ENCODE results near the gene NACC1.

NACC1 gene

DNA sequence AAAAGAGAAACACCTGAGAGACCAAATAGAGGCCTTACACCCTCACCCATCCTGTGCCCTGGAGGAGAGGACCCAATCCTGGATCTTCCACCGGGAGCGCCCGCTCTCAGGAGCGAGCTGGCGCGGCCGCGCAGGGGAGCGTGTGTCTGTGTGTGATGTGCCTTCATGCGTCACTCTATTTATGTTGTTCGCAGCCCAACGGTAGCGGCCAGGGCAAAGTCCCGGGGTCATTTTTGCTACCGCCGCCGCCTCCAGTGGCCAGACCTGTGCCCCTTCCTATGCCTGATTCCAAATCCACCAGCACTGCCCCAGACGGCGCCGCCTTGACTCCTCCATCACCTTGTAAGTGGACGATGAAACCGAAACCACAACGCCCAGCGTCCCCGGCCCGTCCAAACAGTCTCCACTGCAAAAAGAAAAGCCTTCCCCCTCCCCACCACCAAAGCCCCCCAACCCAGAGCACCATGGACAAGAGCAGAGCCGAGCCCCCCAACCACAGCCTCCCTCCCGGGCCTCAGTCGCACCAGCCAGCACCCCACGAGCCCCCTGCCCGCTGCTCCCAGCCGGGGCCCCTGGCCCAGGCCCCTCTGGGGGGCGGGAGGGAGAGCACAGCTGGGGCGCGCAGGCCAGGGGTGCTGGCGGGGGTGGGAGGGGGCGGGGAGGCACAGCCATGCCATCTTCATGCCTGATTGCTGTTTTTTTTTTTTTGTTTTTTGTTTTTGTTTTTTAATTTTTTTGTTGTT lies 30.1 kb upstream of the NACC1 start:
- no peak for DNase-seq (ENCODE audit: low read depth)

DNA sequence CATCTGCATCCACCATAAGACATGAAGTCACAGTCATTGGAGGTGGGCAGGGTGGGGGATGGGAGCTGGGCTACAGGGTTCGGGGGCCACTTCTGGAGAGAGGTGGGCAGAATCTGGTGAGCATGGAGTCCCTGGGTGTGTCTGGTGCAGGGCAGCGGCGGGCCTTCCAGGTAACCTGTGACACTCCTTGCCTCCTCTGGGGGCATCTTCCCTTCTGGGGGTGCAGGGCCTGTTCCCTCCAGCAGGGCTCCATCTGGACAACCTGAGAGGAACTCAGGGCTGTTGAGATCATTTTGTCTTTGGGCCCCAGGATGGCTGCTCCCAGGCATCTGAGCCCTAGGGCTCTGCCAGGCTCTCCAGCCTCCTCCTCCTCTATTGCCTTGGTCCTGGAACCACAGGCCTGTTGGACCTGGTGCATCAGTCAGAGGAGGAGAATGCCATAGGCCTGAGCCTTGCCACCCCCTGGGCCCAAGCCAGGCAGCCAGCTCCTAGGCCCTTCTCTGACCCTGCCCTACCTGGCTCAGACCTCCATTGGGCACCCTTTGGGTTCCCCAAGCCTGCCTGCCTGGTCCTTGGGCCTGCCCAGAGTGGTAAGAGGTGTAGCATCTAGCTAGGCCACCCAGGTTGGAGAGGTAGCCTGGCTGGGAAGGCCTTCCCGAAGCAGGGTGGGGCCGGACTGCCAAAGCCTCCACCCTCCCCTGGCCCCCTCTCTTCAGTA lies 28.8 kb upstream of the NACC1 start:
- DNase-seq (ENCODE audit: low read depth): no peak

DNA sequence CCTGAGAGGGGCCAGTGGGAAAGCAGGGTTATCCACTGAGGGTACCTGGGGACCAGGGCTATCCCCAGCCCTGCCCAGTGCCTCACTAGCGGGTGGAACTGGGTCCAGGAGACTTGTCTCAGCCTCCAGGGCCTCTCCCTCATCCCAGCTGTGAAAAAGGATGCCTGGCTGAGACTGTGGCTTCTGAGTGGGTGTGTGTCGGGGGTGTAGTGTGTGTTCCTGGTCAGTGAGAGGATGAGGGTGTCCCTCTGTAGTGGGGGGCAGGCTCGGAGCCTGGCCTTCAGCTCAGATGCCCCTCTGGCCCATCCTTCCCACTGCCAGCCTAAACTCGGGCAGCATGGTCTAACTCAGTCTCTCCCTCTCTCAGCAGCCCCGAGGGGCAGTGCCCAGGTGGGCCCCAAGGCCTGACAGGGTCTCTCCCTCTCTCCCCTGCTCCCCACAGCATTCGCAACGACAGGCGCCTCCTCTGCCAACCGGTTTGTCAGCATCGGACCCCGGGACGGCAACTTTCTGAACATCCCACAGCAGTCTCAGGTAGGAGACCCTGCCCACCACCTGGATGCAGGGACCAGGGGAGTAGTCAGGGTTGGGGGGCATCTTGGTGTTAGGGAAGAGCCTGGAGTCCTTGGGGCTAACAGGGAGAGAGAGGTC lies 28.1 kb upstream of the NACC1 start:
- DNase-seq (ENCODE audit: low read depth): no peak

DNA sequence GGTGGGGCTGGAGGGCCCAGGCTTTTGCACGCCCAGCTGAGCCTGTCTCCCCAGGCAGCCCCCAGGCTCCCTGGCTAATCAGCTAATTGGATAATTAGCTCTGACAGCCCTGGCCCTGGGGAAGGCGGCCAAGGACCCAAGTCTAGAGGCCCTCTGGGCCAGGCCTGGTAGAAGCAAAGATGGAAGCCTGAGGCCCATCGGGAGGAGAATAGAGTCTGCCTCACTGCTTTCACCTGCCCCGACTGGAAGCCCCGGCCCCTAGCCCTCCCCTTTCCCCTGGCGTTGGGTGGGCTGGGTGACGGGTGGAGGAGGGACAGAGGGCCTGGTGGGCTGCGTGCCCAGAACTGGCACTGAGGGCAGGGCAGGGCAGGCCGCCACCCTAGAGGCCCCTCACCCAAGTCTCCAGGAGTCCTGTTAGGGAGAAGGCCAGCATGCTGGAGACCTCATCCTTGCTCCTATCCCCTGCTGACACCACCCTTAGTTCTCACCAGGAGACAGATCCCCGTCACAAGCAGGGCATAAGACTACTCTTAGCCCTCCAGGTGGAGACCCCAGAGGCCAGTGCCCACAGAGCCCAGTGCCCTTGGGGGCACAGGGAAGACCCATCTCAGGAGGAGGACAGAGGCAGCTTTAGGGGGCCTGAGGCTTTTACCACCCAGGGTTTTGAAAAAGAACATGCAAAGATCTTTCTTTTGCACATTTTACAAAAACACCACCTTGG lies 27.4 kb upstream of the NACC1 start:
- DNase-seq (ENCODE audit: low read depth): no peak

DNA sequence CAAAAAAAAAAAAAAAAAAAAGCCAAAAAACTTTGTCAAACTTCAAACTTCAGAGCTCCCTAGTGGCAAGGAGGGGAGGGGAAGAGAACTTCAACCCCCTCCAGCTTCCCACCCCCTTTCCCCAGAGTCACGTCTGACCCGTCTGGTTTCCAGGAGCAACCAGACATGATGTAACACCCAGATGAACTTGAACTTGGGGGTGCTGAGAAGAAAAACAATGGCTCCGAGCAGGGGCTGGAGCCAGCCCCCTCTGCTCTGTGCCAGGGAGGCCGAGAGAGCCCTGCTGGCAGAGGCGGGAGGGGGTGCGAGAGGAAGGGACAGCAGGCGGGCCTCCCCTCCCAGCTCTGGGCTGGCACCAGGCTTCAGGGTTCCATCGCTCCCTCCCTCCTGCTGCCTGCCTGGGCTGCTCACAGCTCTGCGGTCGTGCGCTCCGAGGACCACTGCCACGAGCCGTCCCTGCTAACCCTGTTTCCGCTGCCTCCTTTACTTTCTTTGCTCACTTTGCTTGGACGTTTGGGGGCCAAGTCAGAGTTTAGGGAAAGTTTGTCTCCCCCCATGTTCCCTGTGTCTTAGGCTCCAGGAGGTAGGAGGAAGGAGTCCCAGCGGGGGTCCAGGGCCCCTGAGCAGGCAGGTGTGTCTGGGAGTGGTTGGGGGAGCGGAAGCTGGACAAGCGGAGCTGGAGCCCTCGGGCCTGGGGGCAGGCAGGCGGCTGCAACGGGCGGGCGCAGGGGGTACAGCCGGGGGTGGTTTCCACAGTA lies 26.5 kb upstream of the NACC1 start:
- peak; percentile 43 for DNase-seq (ENCODE audit: low read depth)

DNA sequence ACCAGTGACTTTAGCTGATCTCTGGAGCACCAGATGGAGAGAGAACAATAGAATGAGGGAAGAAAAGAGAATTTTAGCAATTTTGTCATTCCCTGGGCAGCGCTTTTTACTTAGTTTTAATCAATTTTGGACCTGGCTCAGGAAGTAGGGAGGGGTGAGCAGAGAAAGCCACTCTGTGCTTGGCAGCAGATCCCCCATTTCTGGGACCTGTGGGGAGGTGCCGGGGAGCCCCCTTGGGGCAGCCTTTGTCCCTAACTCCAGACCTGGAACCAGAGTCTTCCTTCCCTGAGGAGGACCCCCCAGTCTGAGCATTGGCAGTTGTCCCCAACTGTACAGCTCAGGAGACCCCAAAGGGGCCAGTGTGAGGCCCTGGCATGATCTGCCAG lies 25.9 kb upstream of the NACC1 start:
- no peak for DNase-seq (ENCODE audit: low read depth)

DNA sequence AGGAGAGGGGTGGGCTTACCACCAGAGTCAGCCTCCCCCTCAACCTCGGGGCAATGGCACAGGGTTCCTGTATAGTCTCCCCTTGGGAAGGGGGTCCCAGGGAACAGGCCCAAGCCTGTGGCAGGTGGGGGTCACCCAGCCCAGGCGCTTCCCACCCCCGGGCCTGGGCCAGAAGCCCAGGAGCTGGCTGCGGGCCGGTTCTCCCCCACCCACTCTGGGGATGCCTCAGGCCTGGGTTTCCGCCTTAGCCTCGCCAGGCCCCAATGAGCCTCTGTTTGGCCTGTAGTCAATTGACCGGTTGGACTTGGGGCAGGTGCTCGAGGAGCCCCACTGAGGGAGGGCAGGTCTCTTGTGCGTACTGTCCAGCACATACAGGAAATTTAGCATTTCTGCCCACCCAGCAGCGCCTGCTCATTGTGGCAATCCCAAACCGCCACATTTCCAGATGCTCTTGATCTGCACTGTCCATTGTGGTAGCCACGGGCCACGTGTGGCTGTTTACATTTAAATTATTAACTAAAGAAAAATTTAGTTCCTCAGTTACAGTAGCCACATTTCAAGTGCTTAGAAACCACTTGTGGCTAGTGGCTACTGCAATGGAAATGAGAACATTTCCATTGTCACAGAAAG lies 25.3 kb upstream of the NACC1 start:
- no peak for DNase-seq (ENCODE audit: low read depth)

DNA sequence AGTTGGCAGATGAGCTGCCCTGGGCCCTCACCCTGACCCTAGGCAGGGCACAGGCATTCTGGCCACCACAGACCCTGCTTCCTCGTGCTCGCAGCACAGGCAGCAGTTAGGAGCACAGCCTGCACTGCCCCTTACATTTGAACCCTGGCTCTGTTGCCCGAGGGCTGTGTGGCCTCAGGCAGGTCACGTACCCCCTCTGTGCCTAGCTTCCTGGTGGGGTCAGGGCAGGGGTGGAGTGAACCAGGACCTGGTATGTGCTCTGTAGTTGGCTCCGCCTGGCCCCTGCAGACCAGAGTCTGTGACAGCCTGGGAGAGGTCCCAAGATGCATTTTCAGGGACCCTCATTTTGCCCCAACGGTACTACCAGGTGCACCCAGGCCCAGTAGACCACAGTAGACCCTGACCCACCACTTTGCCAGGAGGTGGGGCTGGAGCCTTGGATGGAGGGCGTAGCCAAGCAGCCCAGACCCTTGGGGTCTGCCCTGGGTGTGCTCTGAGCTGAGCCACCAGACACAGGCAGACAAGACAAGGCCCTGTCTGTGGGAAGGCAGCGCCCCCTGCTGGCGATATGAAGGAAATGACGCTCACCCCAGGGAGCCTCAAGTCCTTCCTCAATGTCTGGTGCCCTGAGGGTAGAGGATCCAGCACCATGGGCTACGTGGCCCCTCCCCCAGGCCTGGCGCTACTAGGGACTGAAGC lies 24.5 kb upstream of the NACC1 start:
- peak; percentile 46 for DNase-seq (ENCODE audit: low read depth)

DNA sequence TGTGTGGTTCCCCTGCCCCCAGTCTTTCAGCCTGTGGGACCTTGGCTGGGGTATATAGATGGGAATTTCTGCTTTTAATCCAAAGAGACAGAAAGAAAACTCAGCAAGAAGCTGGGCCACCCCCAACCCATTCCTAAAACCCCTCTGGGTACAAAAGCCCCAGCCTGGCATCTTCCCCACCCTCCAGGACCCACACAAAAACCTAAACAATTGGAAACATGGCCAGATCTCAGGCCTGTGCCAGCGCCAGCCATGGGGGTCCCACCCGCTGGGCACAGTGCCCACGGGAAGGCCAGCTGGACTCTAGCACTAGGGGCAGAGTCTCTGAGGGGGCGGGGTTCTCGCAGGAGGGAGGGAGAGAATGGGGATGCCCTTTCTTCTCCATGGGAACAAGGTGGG lies 24.0 kb upstream of the NACC1 start:
- DNase-seq (ENCODE audit: low read depth): no peak

DNA sequence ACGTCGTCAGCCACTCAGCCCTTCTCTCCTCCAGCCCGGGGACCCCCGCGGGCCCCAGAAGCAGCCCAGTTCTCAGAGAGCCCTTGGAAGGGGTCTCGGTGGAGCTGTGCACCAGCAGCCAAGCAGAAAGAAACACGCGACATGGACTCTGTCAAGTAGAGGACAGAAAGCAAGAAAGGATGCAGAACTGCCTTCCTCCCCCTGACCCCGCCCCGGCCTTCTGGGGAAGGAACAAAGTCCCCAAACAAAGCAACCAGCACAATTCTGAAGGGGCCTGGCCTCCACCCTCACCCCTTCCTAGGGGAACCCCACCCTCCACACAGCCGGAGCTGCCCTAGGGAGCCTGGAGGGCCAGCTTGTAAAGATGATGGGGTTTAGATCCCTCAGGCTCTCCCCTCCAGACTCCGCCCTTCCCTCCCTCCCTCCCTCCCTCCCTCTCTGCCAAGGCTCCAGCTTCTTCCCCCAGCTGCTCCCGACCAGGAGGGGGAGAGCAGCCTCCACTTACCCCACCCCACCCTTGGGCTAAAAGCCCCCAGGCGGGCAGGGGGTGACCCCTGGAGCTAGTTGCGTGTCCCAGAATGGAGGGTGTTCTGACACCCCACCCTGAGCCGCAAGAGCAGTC lies 23.2 kb upstream of the NACC1 start:
- no peak for DNase-seq (ENCODE audit: low read depth)

DNA sequence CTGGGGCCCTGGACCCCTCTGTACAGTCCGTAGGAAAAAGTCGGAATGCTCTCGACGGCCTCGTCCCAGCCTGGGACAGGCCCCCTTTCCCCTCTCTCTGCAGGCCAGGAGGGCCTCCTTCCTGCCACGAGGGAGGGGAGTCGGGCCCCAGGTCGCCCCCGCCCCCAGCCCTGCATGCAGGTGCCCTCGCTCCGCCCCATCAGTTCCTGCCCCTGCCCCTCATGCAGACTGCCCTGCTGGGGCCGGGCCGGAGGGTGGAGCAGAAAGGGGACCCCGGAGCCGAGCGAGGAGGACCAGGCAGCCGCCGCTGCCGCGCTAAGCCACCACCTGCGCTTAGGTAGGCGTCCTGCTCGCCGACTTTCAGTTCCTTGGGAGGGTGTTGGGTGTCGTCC lies 22.7 kb upstream of the NACC1 start:
- no peak for DNase-seq (ENCODE audit: low read depth)

DNA sequence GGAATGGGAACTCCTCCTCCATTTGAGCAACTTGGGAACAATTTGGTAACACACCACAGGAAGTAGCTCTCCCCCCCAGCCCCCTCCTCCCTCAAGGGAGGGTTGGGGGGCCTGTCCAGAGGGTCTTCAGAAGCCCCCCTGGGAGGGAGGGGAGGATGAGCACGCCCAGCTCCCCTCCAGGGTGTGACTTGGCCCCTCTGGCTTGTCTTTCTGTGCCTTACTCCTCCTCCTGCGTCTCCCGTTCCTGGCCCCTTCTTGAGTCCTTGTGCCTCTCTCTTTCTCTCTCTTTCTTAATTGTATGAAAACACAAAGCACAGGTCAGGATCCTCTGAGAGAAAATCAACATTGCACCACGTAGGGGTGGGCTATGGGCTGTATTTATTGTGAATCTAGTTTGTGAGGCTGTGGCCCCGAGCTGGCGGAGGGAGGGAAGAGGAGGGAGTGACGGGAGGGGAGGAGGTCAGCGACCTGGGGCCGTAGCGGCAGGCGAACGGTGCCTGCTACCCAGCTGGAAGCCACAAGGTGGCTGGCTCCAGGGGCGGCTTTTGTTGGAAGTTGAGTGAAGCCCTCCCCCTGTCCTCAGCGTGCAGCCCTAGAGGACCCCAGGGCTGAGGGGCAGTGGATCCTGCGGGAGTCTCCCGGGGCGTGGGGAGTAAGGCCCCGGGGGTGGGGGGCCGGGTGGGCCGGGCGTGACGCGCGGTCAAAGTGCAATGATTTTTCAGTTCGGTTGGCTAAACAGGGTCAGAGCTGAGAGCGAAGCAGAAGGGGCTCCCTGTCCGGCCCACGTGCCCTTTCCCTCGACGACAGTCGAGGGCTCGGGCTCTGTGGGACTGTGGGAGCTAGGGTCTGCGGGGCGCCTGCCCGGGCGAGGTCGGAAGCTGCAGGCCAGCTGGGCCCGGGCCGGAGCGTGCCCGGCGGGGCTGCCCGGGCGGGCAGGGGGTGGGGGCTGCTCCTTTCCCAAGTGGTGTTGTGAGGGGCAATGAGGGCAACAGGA lies 21.8 kb upstream of the NACC1 start:
- DNase-seq (ENCODE audit: low read depth): no peak

DNA sequence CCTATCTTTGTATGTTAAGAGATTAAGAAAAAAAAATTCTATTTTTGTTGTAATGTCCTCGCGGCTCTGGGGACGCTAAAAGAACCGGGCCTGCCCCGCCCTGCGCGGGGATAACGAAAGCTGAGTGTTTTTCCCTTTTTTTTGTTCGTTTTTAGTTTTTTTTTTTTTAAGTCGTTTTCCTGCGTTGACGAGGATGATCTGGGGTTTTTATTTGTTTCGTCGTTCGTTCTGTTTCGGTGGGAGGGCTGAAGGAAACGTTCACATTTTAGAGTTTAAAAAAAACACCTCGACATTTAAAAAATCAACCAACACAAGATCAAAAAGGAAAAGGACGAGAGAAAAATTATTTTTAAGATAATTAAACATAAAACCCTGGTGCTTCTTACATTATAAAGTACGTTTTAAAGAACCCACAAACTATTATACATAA lies 21.0 kb upstream of the NACC1 start:
- DNase-seq (ENCODE audit: low read depth): no peak

DNA sequence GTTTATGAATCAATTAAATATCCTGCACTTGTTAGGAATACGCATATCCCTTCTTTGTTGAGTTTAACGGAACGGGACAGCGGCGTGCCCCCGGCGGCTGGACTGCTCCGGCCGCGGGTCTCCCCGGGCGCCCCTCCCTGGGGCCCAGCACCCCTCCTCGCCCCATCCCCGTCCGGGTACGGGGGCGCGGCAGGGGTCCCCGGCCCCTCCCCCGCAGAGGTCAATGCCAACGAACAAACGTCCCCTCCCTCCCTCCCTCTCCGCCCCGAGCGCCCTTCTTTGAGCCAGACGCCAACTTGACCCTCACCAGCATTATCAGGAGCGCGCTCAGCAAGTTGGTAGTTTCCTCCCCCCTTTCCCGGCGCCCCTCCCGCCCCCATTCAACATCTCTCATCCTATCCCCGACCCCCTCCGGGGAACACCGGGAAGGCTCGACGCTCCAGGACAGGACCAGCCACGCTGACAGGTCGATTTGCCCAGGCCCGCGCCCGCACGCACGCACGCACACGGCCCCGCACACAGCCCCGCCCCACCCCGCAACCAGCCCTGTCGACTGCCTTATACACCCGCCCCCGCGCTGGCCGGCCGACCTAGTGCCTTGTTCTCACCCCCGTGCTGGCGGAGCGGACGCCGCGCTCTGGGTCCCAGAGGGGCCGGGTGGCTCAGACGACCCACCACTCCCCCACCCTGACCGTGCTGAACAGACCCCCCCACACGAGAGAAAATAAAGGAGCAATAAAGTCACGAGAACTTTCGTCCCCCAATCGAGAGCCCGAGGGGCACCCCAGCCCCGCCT lies 20.4 kb upstream of the NACC1 start:
- no peak for DNase-seq (ENCODE audit: low read depth)

DNA sequence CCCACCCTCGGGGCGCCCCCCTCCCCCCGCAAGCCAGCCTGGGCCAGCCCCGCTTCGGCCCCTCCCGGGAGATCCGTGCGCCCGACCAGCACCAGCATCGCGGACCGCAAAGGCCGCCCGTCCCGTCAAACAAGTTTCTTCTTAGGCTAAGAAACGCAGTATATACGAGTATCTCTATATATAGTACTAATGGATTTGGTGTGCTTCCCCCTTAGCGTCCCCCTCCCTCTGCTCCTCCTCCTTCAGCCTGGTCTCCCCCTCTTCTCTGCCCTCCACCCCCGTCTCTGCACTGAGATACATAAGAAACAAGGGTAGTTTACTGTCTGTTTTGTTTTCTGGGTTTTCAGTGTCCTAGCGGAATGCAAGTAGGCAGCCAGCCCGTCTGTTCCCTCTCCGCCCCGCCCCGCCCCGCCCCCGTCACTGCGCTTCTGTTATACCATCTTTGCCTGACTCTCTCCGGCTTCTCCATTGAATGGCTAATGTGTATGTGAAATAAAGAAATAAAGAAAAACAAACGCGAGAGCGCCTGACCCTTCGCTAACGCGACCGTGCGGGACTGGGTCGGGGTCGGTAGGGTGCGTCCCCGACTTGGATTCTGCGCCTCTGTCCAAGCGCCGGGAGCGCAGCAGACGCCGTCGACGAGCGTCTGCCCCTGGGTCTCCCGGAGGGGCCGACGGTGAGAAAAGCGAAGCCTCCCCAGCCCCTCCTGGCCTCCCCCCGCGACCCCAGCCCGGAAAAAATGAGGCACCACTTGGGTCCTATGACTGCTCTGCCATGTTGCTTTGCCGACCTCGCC lies 19.6 kb upstream of the NACC1 start:
- DNase-seq (ENCODE audit: low read depth): no peak

DNA sequence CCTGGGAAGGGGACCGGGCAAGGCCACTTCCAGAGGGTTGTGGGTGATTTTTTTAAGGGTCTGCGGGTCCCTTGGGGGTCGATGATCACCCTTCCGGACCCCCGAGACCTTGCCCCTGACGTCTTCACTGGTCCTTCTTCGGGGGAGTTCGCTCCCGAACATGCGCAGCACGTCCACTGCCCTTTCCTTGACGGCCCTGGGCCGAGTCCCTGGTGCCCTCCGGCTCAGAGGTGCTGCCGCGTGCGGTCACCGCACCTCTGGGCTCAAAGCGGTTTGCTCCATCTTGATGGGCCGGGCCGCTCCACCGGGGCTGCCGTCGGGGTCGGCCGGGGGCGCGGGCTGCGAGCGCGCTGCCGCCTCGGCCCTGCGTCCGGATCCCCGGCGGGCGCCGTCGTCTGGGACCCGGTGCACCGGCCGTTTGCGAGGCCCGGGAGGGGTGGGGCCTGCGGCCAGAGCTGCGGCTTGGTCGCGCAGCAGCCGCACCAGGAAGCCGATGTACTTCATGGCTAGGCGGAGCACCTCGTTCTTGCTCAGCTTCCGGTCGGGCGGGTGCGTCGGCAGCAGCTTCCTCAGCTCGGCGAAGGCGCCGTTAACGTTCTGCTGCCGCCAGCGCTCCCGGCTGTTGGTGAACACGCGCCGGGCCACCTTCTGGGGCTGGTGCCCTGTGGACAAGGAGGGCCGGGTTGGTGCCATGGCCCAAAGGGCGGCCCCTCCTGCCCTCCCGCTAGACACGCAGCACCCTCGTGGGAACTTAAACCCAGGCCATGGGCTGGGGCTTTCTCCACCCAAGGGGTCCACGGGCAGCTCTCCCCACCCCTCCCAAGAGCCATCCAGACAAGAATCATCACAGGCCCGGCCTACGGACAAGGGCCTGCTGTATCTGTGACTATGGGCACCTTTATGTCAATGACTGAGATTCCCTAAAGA lies 18.7 kb upstream of the NACC1 start:
- no peak for DNase-seq (ENCODE audit: low read depth)

All from non-pigmented ciliary epithelial cell (primary cell).